Activated CD8-positive, alpha-beta T cell treated with anti-CD3 and anti-CD28 coated beads, Interleukin-2, amount 10 ng/mL, durations not matched to agents 7 days and 5 days (primary cell): ENCODE measurements around the gene DNPH1. TPM values are rescaled to one million over a fixed set of nuclear protein-coding genes. Genes with fewer than 3 reads are reported as not detected.

ENCODE experiments used
- ATAC-seq: fragments of 150-1000 bp; cut with Tn5 transposase; one replicate; pipeline ENCODE4 v1.10.0; 2021; ENCODE audit warnings: moderate library complexity
- CTCF ChIA-PET: fragments of 350-600 bp; sonication (Branson Sonifier 250); formaldehyde crosslinking; loops from one replicate; lab custom pipeline; 2021; ENCODE audit warnings: antibody characterized with exemption; lab: Charles Lee
- POLR2A ChIA-PET: fragments of 350-600 bp; sonication (Branson Sonifier 250); formaldehyde crosslinking; loops from one replicate; lab custom pipeline; 2021; ENCODE audit warnings: antibody characterized with exemption; lab: Charles Lee
- DNase-seq: peaks from one replicate; pipeline ENCODE4 v3.0.0-alpha.2; 2020
- H3K27ac Mint-ChIP-seq: one replicate; pipeline ENCODE4 v1.8.0; 2021; ENCODE audit warnings: mild to moderate bottlenecking, mixed read lengths
- H3K27me3 Mint-ChIP-seq: one replicate; pipeline ENCODE4 v1.8.0; 2021; ENCODE audit warnings: low read depth, mixed read lengths
- H3K36me3 Mint-ChIP-seq: one replicate; pipeline ENCODE4 v1.8.0; 2021; ENCODE audit warnings: low read depth, mixed read lengths
- H3K4me1 Mint-ChIP-seq: one replicate; pipeline ENCODE4 v1.8.0; 2021; ENCODE audit warnings: low read depth, mixed read lengths
- H3K4me3 Mint-ChIP-seq: one replicate; pipeline ENCODE4 v1.8.0; 2021; ENCODE audit warnings: mild to moderate bottlenecking, mixed read lengths
- H3K9me3 Mint-ChIP-seq: one replicate; pipeline ENCODE4 v1.8.0; 2022; ENCODE audit warnings: mixed read lengths; ENCODE audit not compliant: insufficient read depth
- total RNA-seq, 2 experiments: library from RNA; stranded (reverse); gene quantifications; one replicate each; pipeline ENCODE4 v1.2.3, GENCODE V29; 2021

DNPH1 gene
- total RNA-seq, 2 experiments from 2014 or later = 42.5 to 47.2 TPM

DNA sequence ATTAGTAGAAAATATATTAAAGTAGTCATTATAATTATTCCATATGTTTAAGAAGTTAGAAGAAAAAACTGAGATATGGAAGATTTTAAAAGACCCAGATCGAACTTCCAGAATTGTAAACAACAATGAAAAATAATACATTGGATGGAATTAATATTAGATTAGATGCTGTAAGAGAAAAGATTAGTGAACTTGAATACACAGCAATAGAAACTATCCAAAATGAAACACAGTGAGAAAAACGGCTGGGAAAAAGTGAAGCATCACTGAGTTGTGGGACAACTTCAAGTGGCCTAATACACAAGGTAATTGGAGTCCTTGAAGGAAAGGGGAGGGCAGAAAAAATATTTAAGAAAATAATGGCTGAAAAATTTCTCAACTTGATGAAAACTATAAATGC is 9.8 kb upstream of the DNPH1 start:
- Mint-ChIP-seq H3K27me3 (peaks cover 38% of the 10 kb centered on the region), H3K36me3 (no peaks in the 10 kb centered on the region), H3K4me1 (peaks cover 2% of the 10 kb centered on the region), H3K4me3 (no peak overlapping the region), H3K9me3 (peaks cover 6% of the 10 kb centered on the region), H3K27ac (no peak overlapping the region)
- ChIA-PET CTCF (interaction anchor here (2.3 kb wide), 1 partner anchor 10 kb away, joined by 19 read pairs; the partner anchor contains the start of gene DNPH1), POLR2A (interaction anchor here (1.9 kb wide), 1 partner anchor 15 kb away, joined by 5 read pairs; no protein-coding TSS in a partner anchor)
- DNase-seq (no peak), ATAC-seq (no peak)

DNA sequence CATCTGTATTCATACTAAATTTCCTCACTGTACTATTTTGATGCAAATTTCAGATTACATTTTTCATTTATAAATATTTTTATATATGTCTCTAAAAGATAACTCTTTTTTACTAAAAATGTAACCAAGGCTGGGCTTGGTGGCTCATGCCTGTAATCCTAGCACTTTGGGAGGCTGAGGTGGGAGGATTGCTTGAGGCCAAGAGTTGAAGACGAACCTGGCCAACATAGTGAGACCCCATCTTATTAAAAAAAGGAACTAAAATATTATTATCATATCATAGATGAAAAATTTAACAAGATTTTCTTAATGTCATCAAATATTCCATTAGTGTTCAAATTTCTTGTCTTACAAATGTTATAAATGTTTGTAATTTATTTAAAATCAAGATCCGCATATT is 6.6 kb upstream of the DNPH1 start:
- Mint-ChIP-seq H3K4me3 (no peak overlapping the region), H3K4me1 (peaks cover 2% of the 10 kb centered on the region), H3K27ac (no peak overlapping the region), H3K36me3 (no peaks in the 10 kb centered on the region), H3K27me3 (peaks cover 33% of the 10 kb centered on the region), H3K9me3 (peaks cover 6% of the 10 kb centered on the region)
- DNase-seq = no peak
- ChIA-PET POLR2A (no interaction called here), CTCF (no interaction called here)
- no peak for ATAC-seq

DNA sequence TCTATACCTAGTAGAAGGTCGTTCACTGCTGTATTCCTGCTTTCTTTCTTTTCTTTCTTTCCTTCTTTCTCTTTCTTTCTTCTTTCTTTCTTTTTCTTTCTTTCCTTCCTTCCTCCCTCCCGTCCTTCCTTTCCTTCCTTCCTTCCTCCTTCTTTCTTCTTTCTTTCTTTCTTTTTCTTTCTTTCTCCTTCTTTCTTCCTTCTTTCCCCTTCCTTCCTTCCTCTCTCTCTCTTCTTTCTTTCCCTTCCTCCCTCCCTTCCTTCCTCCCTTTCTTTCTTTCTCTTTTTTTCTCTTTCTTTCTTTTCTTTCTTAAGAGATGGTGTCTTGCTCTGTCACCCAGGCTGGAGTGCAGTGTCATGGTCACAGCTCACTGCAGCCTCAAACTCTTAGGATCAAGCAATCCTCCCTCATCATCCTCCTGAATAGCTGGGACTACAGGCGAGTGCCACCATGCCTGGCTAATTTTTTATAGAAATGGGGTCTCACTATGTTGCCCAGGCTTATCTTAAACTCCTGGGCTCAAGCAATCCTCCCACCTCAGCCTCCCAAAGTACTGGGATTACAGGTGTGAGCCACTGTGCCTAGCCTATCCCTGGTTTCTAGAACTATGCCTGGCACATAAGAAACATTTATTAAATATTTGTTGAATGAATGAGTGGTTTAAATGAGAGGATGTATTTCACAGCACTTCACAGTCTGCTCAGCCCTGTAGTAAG is 2.6 kb upstream of the DNPH1 start:
- Mint-ChIP-seq H3K27me3 (peaks cover 11% of the 10 kb centered on the region), H3K36me3 (peaks cover 2% of the 10 kb centered on the region), H3K4me3 (no peak overlapping the region), H3K27ac (no peak overlapping the region), H3K9me3 (no peaks in the 10 kb centered on the region), H3K4me1 (peaks cover 22% of the 10 kb centered on the region)
- DNase-seq (no peak), ATAC-seq (no peak)
- CTCF ChIA-PET = interaction anchor here (0.9 kb wide), 1 partner anchor 166 kb away, joined by 3 read pairs; no protein-coding TSS in a partner anchor
- POLR2A ChIA-PET = no interaction called here

DNA sequence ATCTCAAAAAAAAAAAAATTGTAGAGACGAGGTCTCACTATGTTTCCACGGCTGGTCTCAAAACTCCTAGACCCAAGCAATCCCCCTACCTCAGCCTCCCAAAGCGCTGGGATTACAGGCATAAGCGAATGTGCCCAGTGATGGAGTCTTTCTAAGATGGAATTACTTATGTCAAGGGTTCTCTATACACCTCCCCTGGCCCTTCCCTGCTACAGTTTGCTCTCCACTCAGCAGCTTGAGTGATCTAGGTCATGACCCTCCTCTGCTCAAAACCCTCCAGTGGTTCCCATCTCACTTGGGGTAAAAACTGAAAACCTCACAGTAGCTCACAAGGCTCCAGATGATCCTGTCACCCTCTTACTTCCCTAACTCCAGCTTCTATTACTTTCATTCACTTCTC is 1.8 kb upstream of the DNPH1 start:
- CTCF ChIA-PET = interaction anchor here (0.9 to 3.0 kb wide), 4 partner anchors 14 to 167 kb away, joined by 3 to 36 read pairs (median 4); partner anchors contain the start of gene TTBK1
- ATAC-seq (no peak), DNase-seq (no peak)
- Mint-ChIP-seq H3K27me3 (peaks cover 8% of the 10 kb centered on the region), H3K36me3 (peaks cover 9% of the 10 kb centered on the region), H3K4me3 (no peak overlapping the region), H3K27ac (no peak overlapping the region), H3K9me3 (no peaks in the 10 kb centered on the region), H3K4me1 (peaks cover 29% of the 10 kb centered on the region)
- POLR2A ChIA-PET = no interaction called here

DNA sequence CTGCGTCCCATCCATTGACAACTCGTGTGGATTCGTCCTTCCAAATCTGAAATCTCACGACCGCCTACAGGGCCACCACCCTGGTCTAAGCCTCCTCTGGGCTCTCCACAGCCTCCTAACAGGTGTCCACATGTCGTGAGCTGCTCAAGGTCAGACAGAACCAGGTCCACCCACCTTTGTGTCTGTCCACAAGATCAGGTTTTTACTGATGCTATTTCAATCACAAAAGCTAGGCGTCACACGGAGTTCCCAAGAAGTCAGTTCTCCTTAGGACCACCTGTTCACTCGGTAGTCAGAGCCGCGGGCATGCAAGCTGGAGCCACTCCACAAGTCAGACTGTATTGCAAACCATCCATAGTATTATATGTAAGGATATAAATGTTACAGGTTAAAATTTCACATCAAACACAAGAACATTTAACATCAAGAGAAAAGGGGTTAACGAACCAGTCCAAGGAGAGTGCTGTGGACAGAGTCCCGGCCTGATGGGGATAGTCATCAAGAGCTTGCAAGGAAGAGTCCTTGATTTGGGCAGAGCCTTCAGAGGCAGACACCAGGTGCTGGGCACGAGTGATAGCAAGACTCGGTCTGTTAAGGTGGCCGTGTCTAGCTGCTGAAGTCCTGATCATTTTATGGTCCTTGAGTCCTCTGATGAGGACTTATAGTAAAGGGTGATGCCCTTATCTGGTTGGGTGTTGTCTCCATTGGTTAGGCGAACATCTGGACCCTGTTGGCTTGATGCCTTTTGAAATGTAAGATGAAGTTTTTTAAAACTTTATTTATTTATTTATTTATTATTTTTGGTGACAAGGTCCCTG is 731 bp upstream of the DNPH1 start:
- Mint-ChIP-seq H3K36me3 (peaks cover 14% of the 10 kb centered on the region), H3K4me1 (peaks cover 39% of the 10 kb centered on the region), H3K9me3 (no peaks in the 10 kb centered on the region), H3K27ac (peak overlapping the region; percentile 86), H3K27me3 (peaks cover 8% of the 10 kb centered on the region), H3K4me3 (peak overlapping the region; percentile 80)
- DNase-seq (no peak), ATAC-seq (no peak)
- ChIA-PET POLR2A (interaction anchor here (0.7 to 1.5 kb wide), 6 partner anchors 12 to 600 kb away, joined by 3 to 5 read pairs (median 3); partner anchors contain the start of gene TTBK1), CTCF (interaction anchor here (0.6 to 3.0 kb wide), 16 partner anchors 8 to 209 kb away, joined by 3 to 36 read pairs (median 6); partner anchors contain the start of genes CUL9, SRF and TTBK1)

DNA sequence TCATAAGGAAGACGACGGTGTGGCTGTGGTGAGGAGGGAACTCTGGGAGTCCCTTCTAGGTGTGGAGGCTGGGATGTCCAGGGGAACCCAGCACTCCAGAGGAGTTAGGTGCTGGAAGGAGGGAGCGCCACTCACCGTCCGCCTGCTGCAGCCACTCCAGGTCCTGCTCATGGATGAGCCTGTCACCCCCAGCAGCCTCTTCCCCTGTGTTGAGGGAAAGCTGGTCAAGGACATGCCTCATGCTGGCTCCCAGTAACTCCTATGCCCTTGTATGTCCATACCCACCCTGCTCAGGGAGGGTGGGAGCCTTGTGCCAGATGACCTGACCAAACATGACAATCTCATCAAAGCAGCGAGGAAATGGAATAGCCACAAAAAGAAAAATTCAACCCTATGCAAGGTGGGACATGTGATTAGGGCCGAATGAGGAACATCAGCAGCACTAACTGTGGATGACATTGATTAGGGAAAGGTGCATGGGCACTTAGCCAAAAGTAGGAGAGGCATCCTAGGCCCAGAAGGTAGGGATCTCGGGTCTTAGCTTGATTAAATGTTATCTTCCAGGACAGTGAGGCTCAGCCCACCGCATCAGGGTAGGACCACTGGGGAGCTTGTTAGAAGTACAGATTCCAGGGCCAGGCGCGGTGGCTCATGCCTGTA is 3.0 kb downstream of the DNPH1 start:
- ATAC-seq (no peak), DNase-seq (no peak)
- ChIA-PET CTCF (no interaction called here), POLR2A (no interaction called here)
- peaks cover 3% of the 10 kb centered on the region for H3K27me3 Mint-ChIP-seq
- peaks cover 26% of the 10 kb centered on the region for H3K36me3 Mint-ChIP-seq
- H3K9me3 Mint-ChIP-seq = no peaks in the 10 kb centered on the region
- peak overlapping the region; percentile 77 for H3K27ac Mint-ChIP-seq
- no peak overlapping the region for H3K4me3 Mint-ChIP-seq
- H3K4me1 Mint-ChIP-seq = peaks cover 58% of the 10 kb centered on the region

DNA sequence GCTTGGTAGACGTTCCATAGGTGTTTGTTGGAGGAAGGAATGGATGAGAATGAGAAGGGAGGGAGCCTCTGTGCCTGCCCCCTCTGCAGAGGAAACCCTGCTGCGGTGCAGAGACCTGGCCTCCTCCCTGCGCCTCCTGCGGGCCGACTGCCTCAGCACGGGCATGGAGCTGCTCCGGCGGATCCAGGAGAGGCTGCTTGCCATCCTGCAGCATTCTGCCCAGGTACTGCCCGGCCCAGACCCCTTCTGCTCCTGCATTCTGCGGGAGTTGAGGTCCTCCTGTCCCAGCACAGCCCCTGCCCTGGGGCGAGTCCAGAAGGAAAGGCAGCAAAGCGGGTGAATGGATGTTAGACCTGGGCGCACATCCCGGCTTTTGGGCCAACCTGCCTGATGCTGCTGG is 6.1 kb downstream of the DNPH1 start:
- POLR2A ChIA-PET = no interaction called here
- ATAC-seq (no peak), DNase-seq (no peak)
- Mint-ChIP-seq H3K9me3 (no peaks in the 10 kb centered on the region), H3K36me3 (peaks cover 32% of the 10 kb centered on the region), H3K27me3 (no peaks in the 10 kb centered on the region), H3K27ac (no peak overlapping the region), H3K4me3 (no peak overlapping the region), H3K4me1 (peaks cover 45% of the 10 kb centered on the region)
- CTCF ChIA-PET = interaction anchor here (1.5 to 1.6 kb wide), 2 partner anchors 23 to 51 kb away, joined by 6 to 8 read pairs; no protein-coding TSS in a partner anchor

DNA sequence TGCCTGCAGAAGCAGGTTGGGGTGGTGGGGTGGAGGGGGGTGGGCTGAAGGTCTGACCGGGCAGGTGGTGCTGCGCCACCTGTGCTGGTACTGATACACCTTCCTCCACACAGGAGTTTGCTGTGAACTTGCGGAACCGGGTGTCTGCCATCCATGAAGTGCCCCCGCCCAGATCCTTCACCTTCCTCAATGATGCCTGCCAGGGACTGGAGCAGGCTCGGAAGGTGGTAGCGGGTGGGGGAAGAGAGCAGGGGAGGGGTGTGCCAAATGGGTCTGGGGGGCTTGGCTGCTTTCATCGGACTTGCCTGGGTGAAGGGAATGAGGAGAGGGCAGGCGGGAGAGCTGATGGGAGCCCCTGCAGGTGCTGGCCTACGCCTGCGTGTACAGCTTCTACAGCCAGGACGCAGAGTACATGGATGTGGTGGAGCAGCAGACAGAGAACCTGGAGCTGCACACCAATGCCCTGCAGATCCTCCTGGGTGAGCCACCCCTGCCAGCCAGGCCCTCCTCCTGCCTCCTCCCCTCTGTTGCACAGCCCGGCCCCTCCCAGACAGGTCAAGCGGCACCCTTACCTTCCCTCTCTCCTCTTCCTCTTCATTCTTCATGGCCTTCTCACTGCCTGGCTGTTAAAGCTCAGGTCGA is 6.7 kb downstream of the DNPH1 start:
- POLR2A ChIA-PET = interaction anchor here (0.6 kb wide), 1 partner anchor 244 kb away, joined by 3 read pairs; the partner anchor contains the start of gene PEX6
- Mint-ChIP-seq H3K36me3 (peaks cover 34% of the 10 kb centered on the region), H3K27me3 (no peaks in the 10 kb centered on the region), H3K4me1 (peaks cover 38% of the 10 kb centered on the region), H3K4me3 (no peak overlapping the region), H3K27ac (no peak overlapping the region), H3K9me3 (no peaks in the 10 kb centered on the region)
- CTCF ChIA-PET = no interaction called here
- DNase-seq (no peak), ATAC-seq (no peak)

DNA sequence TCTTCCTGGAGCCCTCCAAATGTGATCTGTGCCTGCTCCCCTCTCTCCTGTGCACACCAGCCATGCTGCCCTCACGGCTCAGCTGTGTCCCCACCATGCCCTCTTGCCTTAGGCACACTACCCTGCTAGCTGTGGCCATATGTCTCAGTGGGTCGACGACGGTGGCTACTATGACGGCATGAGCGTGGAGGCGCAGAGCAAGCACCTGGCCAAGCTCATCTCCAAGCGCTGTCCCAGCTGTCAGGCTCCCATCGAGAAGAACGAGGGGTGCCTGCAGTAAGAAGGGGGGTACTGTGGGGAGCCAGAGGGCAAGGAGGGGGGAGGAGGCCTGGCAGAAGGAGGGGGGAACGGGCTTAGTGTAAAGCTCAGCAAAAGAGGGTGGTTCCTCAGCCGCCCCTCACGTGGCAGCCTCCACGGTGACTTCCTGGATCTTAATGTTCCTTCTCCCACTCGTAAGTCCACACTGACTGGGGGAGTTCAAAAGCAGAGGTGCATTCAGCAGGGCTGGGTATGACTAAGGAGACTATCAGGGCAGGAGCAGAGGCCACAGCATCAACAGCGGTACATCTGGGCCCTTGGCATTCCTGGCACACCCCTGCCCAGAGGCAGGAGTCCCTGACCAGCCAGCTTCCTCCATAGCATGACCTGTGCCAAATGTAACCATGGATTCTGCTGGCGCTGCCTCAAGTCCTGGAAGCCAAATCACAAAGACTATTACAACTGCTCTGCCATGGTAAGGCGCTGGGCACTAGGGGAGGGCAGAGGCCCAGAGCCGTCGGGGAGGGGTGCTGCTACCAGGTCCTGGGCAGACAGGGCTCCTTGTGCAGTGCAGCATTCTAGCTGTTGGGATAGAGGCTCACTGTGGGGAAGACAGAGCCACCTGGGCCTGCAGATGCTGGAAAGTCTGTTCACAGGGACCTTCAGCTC is 8.0 kb downstream of the DNPH1 start:
- DNase-seq (no peak), ATAC-seq (no peak)
- peak overlapping the region; percentile 20 for H3K27ac Mint-ChIP-seq
- no peaks in the 10 kb centered on the region for H3K9me3 Mint-ChIP-seq
- no peak overlapping the region for H3K4me3 Mint-ChIP-seq
- no peaks in the 10 kb centered on the region for H3K27me3 Mint-ChIP-seq
- H3K4me1 Mint-ChIP-seq = peaks cover 32% of the 10 kb centered on the region
- ChIA-PET POLR2A (interaction anchor here (0.6 kb wide), 1 partner anchor 242 kb away, joined by 3 read pairs; the partner anchor contains the start of gene PEX6), CTCF (interaction anchor here (0.8 to 1.0 kb wide), 2 partner anchors 8 to 39 kb away, joined by 3 read pairs; partner anchors contain the start of gene CUL9)
- peaks cover 32% of the 10 kb centered on the region for H3K36me3 Mint-ChIP-seq

DNA sequence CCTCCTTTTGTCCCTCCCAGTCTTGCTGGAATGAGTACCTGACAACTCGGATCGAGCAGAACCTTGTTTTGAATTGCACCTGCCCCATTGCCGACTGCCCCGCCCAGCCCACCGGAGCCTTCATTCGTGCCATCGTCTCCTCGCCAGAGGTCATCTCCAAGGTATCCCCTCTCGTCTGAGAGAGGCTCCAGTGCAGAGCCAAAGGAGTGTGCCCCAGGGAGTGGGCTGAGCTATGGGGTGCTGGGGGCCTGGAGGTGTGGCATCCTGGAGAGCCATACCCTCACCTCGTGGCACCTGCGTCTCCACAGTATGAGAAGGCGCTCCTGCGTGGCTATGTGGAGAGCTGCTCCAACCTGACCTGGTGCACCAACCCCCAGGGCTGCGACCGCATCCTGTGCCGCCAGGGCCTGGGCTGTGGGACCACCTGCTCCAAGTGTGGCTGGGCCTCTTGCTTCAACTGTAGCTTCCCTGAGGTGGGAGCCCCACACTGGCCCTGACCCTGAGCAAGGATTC is 8.8 kb downstream of the DNPH1 start:
- no peaks in the 10 kb centered on the region for H3K27me3 Mint-ChIP-seq
- no peak for DNase-seq
- ChIA-PET POLR2A (no interaction called here), CTCF (interaction anchor here (0.8 to 1.0 kb wide), 2 partner anchors 9 to 38 kb away, joined by 3 read pairs; partner anchors contain the start of gene CUL9)
- H3K9me3 Mint-ChIP-seq = no peaks in the 10 kb centered on the region
- H3K36me3 Mint-ChIP-seq = peaks cover 27% of the 10 kb centered on the region
- H3K4me1 Mint-ChIP-seq = peaks cover 24% of the 10 kb centered on the region
- no peak overlapping the region for H3K4me3 Mint-ChIP-seq
- H3K27ac Mint-ChIP-seq = no peak overlapping the region
- no peak for ATAC-seq
